Stimulated activated naive CD8-positive, alpha-beta T cell treated with anti-CD3 and anti-CD28 coated beads, Interleukin-15, amount 100 ng/mL, for 72 hours (primary cell): ENCODE data around the gene PLAAT4.

Source experiments
- ATAC-seq: fragments of 150-1000 bp; cut with Tn5 transposase; 2 replicates; pipeline ENCODE4 v1.10.0; 2021; ENCODE audit warnings: mild to moderate bottlenecking, moderate library complexity
- DNase-seq, 2 donors: peaks; one replicate each; pipeline ENCODE4 v3.0.0; 2021 to 2022
- H3K27ac Mint-ChIP-seq, 2 donors: one replicate each; pipeline ENCODE4 v1.8.0; 2022; ENCODE audit warnings: mild to moderate bottlenecking in 2 of 2, mixed read lengths in 2 of 2, moderate library complexity in 2 of 2
- H3K27me3 Mint-ChIP-seq: one replicate; pipeline ENCODE4 v1.8.0; 2022; ENCODE audit warnings: mixed read lengths
- H3K4me1 Mint-ChIP-seq: one replicate; pipeline ENCODE4 v1.8.0; 2022; ENCODE audit warnings: mild to moderate bottlenecking, mixed read lengths
- H3K4me3 Mint-ChIP-seq, 2 donors: one replicate each; pipeline ENCODE4 v1.8.0; 2022; ENCODE audit warnings: mild to moderate bottlenecking in 2 of 2, mixed read lengths in 2 of 2, moderate library complexity in 1 of 2
- H3K9me3 Mint-ChIP-seq, 2 donors: one replicate each; pipeline ENCODE4 v1.8.0; 2022; ENCODE audit warnings: mixed read lengths in 2 of 2

Gene PLAAT4, protein sequence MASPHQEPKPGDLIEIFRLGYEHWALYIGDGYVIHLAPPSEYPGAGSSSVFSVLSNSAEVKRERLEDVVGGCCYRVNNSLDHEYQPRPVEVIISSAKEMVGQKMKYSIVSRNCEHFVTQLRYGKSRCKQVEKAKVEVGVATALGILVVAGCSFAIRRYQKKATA

DNA sequence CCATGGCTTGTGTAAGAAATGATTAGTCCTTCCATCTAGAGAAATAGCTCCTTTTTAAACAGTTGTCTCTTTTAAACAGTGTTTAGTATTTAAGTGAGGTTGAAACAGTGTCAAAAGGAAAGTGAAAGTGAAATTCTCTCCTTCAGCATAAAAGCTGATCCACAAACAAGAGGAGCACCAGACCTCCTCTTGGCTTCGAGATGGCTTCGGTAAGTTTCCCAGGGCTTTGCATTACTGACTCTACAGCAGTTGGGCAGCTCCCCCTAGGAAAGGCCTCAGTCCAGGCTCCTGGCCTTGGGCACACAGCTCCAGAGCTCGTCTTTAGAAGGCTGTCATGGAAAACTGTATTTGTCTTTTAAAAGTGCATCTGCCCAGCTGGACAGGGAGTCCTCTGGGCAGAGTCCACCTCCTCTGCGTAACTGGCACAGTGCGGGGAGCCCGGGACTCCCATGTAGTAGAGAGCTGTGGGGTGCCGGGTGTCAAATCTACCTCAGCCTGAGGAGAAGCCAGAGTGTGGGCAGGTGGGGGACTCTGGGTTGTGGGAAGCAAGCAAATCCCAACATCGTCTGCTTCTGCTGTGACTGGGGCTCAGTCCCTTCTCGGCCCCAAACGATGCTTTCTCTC is at the start of gene PLAAT4:
Gene PLAAT4 (plus strand): TSS at position 140 of the 624 bp plus-strand sequence. CDS start 61 bp downstream, at position 201.
- Mint-ChIP-seq H3K9me3 (no peaks in the 10 kb centered on the region), H3K4me1 (peaks cover 84% of the 10 kb centered on the region)

DNA sequence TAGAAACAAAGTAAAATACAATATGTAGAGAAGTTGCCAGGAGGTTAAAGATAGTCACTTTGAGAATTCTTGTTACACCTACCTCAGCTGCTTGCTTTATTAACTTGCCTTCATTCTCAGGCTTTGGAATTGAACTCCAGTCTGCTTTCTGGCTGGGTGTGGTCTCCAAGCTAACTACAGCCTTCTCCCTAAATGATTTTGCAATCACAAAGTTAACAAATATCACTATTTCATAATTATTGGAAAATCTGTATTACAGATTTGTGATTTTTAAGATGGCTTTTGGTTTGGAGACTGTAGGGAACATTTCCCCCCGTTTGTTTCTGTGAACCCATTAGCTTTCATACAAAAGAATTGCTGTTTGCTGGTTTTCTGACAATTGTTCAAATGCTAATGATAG is 47.8 kb upstream of the PLAAT4 start:
- Mint-ChIP-seq H3K27me3 (peaks cover 25% of the 10 kb centered on the region), H3K4me1 (peaks cover 22% of the 10 kb centered on the region), H3K4me3 (no peak overlapping the region), H3K27ac (no peak overlapping the region), H3K9me3 (peaks cover 23 to 25% of the 10 kb centered on the region in 2 donors)
- no peak for ATAC-seq
- no peak for DNase-seq

More for the DNA sequence above, at the start of gene PLAAT4:
- peak within 1 kb of the TSS; percentile 91 to 94 for H3K27ac Mint-ChIP-seq
- peak; percentile 40 for ATAC-seq
- peak within 1 kb of the TSS; percentile 76 to 92 for H3K4me3 Mint-ChIP-seq
- DNase-seq, result peak in 1 of 2 donors; percentile 29
- H3K27me3 Mint-ChIP-seq, result no peaks in the 10 kb centered on the region

DNA sequence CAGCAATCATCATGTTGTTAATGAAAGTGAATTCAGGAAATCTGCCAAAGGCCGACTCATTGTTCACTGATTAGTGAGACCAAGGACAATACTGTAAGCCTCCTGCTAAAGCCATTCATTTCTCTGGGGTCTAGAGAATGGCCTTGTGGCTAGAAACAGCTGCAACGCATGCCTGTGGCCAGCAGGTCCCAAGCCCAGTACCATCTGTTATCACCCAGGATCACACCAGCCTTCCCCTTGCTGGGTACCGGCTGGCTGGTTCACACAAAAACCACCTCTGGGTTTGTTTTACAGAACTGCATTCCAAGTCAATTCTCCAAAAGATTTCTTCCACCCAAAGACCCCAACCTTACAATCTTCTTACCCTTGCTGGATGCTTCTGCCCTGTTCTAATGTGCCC is 46.7 kb upstream of the PLAAT4 start:
- peaks cover 22% of the 10 kb centered on the region for H3K4me1 Mint-ChIP-seq
- ATAC-seq (no peak), DNase-seq (no peak)
- no peak overlapping the region for H3K4me3 Mint-ChIP-seq
- H3K9me3 Mint-ChIP-seq, result peaks cover 13 to 14% of the 10 kb centered on the region in 2 donors
- H3K27me3 Mint-ChIP-seq, result peaks cover 25% of the 10 kb centered on the region
- H3K27ac Mint-ChIP-seq, result no peak overlapping the region

DNA sequence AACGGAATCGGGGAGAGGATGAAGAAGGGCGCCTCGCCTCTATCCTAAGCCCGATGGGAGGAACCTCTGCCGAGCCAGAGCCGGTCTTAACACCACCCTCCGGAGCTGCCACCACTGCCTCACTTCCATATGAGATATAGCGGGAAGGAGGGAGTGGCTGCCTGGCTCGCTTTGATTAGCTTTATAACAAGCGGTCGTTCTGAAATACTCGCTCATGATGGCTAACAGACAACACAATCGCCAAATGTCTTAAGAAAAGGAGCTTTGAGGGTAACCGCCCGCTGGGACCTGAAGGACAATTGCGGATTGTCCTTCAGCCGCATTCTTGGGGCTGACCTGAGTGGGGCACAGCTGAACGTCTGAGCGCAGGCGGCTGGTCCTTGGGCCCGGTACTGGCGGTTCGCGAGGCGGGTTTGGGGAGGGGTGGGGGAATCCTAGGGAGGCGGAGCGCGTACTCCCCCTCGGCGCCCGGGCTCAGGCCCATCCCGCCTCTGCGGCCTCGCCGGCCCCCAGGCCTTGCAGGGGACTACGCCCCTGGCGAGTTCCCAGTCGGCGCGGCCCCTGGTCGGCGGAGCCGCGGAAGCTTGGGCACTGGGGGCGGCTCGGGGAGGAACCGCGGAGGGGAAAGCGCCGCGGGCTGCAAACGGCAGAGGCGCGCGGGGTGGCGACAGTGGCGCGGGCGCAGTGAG is 45.9 kb upstream of the PLAAT4 start, which contains the start of gene PLAAT5:
Gene PLAAT5 (minus strand): TSS at position 617 of the 689 bp plus-strand sequence. CDS start 133 bp downstream, at position 484.
- H3K27me3 Mint-ChIP-seq, result peaks cover 31% of the 10 kb centered on the region
- H3K4me1 Mint-ChIP-seq, result peaks cover 22% of the 10 kb centered on the region
- ATAC-seq, result peak; percentile 50
- H3K9me3 Mint-ChIP-seq, result peaks cover 4 to 6% of the 10 kb centered on the region in 2 donors
- DNase-seq, result peak; percentile 17 to 20
- H3K4me3 Mint-ChIP-seq, result peak within 1 kb of the TSS; percentile 89 to 91
- H3K27ac Mint-ChIP-seq, result peak within 1 kb of the TSS in 1 of 2 donors; percentile 34

DNA sequence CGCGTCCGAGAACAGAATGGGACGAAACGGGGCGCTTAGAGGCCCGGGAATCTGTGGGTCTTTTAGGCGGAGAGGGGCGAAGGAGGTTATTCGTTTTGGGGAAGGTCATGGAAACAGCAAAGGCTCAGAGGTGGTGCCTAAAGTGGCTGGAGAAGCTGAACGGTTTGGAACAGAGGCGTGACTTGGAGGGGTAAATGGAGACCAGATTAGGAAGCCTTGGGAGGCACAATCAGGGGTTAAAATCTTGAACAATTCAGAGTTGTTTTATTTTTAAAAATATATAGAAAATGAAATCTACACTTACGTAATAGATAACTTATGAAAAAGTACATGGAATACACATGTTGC is 45.4 kb upstream of the PLAAT4 start:
- H3K4me3 Mint-ChIP-seq, result peak overlapping the region; percentile 89 to 91
- no peak for DNase-seq
- peaks cover 31% of the 10 kb centered on the region for H3K27me3 Mint-ChIP-seq
- no peak for ATAC-seq
- H3K27ac Mint-ChIP-seq, result no peak overlapping the region
- H3K4me1 Mint-ChIP-seq, result peaks cover 22% of the 10 kb centered on the region
- peaks cover 0 to under 1% of the 10 kb centered on the region in 2 donors for H3K9me3 Mint-ChIP-seq

DNA sequence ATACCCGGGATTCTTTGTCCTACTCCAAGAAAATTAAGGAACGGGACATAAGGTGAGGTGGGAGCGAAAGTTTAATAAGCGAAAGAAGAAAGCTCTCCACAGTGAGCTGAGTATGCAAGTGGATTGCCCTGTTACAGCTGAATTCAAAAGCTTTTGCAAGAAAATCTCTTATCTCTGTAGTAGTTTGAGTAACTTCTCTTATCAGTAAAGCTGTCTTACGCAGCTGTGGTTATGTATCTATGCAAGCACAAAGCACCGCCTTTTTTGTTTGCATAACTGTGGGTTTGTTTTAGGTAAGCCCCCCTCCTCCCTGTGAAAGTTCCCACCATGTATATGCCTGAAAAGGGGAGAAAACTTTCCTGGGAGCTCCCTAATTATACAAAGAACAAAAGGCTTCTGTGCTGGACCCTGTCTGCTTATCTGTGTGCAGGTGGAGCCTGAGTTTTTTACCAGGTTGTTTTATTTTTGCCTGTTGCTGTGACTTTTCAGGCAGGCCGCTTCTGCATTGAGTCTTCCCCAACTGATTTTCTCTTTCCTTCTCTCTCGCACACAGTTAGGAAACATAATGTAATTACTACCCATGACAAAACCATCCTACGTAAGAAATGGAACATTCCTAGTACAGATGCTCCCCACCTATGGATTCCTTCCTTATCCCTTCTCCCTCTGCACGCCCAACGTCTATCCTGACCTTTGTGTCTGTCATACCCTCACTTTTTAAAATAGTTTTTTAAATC is 44.8 kb upstream of the PLAAT4 start:
- ATAC-seq, result no peak
- Mint-ChIP-seq H3K27ac (no peak overlapping the region), H3K27me3 (peaks cover 32% of the 10 kb centered on the region), H3K9me3 (no peaks in the 10 kb centered on the region), H3K4me1 (peaks cover 22% of the 10 kb centered on the region), H3K4me3 (peak overlapping the region; percentile 8 to 91)
- no peak for DNase-seq

DNA sequence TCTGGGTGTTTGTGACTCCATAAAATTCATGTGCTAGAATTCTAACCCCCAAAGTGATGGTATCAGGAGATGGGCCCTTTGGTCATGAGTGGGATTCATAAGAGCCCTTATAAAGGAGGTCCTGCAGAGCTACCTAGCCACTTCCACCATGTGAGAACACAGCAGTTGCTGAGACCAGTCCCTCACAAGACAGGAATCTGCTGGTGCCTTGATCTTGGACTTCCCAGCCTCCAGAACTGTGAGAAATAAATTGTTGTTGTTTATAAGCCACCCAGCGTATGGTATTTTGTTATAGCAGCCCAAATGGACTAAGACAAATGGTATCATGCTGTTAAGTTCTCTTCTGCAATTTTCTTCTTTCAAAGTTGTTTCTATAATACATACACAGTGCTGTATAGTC is 44.2 kb upstream of the PLAAT4 start:
- ATAC-seq, result no peak
- Mint-ChIP-seq H3K4me3 (no peak overlapping the region), H3K27me3 (peaks cover 38% of the 10 kb centered on the region), H3K9me3 (no peaks in the 10 kb centered on the region), H3K4me1 (peaks cover 22% of the 10 kb centered on the region), H3K27ac (no peak overlapping the region)
- no peak for DNase-seq

DNA sequence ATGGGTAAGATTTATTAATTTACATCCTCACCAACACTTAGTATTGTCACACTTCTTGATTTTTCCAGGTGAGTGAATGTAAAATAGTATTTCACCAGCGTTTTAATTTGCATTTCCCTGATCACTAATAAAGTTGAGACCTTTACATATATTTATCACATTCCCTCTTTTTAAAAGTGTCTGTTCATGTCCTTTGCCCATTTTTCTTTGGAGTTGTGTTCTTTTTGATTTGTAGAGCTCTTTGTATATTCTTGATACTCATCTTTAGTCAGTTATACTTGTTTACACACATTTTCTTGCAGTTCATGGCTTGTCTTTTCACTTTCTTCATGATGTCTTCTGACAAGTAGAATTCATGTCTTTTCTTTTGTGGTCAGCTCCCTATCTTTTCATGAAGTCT is 43.5 kb upstream of the PLAAT4 start:
- no peak overlapping the region for H3K27ac Mint-ChIP-seq
- H3K4me1 Mint-ChIP-seq, result peaks cover 22% of the 10 kb centered on the region
- H3K27me3 Mint-ChIP-seq, result peaks cover 45% of the 10 kb centered on the region
- H3K4me3 Mint-ChIP-seq, result no peak overlapping the region
- ATAC-seq (no peak), DNase-seq (no peak)
- no peaks in the 10 kb centered on the region for H3K9me3 Mint-ChIP-seq

DNA sequence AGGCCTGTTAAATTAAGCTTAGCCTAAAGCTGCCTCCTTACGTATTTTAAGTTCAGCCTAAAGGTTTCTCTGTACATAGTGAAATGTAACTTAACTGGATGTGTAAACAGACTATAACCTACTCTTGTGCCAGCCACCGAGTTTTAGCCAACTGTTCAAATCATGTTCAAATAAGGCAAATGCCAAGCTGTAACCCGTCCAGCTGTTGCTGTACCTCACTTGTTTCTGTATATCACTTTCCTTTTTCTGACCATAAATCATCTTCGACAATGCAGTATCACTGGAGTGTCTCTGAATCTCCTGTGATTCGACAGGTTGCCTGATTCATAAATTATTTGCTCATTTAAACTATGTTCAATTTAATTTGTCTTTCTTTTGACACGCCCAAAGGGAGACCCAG is 41.6 kb upstream of the PLAAT4 start:
- Mint-ChIP-seq H3K27ac (no peak overlapping the region), H3K4me1 (peaks cover 22% of the 10 kb centered on the region), H3K27me3 (peaks cover 49% of the 10 kb centered on the region), H3K4me3 (no peak overlapping the region), H3K9me3 (peaks cover 5 to 14% of the 10 kb centered on the region in 2 donors)
- ATAC-seq (no peak), DNase-seq (no peak)

DNA sequence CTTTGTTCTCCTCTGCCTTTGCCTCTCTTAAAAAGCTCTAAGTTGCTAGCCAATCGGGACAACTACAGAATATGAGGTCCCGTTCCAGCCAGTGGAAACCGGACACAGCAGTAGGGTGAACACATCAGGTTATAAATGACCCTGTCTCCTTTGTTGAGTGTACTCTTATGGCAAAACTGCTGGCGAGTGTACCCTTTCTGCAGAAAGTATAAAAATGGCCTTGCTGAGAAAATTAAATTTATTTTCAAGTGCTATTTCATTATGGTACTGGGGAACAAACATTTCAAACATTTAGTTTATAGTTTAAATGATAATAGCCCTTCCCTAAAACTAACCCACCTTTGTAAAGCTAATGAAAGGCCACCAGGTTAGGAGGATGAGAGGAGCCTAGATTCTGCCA is 36.7 kb upstream of the PLAAT4 start:
- Mint-ChIP-seq H3K27me3 (peaks cover 25% of the 10 kb centered on the region), H3K9me3 (peaks cover 13 to 29% of the 10 kb centered on the region in 2 donors)

DNA sequence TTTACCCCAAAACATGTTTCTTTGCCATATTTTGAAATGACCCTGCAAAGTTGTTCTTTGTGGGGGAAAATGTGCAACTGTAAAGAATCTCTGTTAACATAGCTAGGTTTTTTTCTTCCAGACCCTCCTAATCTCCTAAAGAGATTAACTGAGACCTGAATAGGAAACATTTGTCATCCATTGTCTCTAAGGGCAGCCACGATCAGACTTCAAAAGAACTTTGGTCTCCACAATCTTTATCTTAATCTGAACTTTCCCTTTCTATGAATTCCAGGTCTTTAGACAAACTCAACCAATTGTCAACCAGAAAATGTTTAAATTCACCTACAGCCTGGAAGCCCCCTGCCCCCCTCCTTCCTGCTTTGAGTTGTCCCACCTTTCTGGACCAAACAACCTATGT is 35.4 kb upstream of the PLAAT4 start:
- H3K4me1 Mint-ChIP-seq, result peaks cover 13% of the 10 kb centered on the region
- H3K27ac Mint-ChIP-seq, result no peak overlapping the region
- H3K4me3 Mint-ChIP-seq, result no peak overlapping the region
- ATAC-seq (no peak), DNase-seq (no peak)
- peaks cover 13 to 29% of the 10 kb centered on the region in 2 donors for H3K9me3 Mint-ChIP-seq
- H3K27me3 Mint-ChIP-seq, result peaks cover 20% of the 10 kb centered on the region

More for the DNA sequence above, 36.7 kb upstream of the PLAAT4 start:
- Mint-ChIP-seq H3K4me1 (peaks cover 9% of the 10 kb centered on the region), H3K4me3 (no peak overlapping the region), H3K27ac (no peak overlapping the region)
- ATAC-seq, result no peak
- no peak for DNase-seq

DNA sequence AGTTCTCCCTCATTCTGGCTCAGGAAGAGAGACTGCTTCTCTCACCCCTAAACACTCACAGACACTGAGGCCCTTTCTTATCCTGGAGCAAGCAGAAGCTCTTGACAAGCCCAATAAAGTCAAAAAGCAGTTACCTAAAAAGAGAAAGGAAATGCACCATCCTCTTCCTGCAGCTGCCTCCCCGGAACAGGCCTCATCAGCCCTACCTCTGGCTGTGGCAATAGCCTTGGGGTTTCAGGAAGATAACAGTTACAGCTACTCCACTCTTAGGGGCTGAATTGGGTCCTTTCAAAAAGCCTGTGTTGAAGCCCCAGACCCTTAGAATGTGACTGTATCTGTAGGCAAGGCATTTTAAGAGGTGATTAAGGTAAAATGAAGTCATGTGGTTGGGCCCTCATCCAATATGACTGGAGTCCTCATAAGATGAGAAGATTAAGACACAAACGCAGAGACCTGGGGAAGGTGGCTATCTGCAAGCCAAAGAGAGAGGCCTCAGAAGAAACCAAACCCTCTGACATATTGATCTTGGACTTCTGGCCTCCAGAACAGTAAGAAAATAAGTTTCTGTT is 34.3 kb upstream of the PLAAT4 start:
- no peak for DNase-seq
- Mint-ChIP-seq H3K27ac (peak overlapping the region in 1 of 2 donors; percentile 5), H3K27me3 (peaks cover 24% of the 10 kb centered on the region), H3K9me3 (peaks cover 13 to 29% of the 10 kb centered on the region in 2 donors), H3K4me3 (no peak overlapping the region), H3K4me1 (peaks cover 23% of the 10 kb centered on the region)
- ATAC-seq, result no peak

DNA sequence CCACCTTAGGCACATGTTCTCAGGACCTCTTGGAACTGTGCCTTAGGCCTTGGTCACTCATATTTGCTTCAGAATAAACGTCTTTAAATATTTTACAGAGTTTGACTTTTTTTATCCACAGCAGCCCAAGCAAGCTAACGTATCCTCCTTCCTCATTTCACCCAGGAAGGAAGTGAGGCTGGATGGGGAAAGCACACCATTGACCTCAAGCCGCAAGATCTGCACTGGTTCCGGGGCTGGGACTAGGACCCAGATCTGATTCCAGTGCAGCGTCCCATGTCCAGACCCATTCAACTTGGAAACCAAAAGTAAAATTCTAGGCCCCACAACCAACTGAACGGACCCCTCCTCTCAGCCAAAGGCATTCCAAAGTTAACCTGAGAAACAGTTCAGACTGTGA is 33.1 kb upstream of the PLAAT4 start:
- Mint-ChIP-seq H3K4me1 (peaks cover 23% of the 10 kb centered on the region), H3K27ac (no peak overlapping the region), H3K9me3 (peaks cover 13 to 26% of the 10 kb centered on the region in 2 donors), H3K4me3 (no peak overlapping the region), H3K27me3 (peaks cover 13% of the 10 kb centered on the region)
- DNase-seq (no peak), ATAC-seq (no peak)

DNA sequence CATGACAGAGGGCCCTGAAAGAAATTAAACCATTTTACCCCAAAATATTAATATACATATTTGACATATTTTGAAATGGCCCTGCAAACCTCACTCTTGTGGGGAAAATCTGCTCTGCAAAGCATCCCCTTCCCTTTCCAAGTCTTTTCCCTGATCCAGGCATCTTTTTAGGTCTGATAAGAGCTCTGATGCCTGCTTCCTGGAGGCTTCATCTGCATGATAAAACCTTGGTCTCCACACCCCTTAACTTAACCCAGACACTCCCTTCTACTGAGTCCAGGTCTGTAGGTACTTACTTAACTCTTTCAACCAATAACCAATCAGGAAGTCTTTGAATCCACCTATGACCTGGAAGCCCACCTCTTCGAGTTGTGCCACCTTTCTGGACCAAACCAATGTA is 32.6 kb upstream of the PLAAT4 start:
- Mint-ChIP-seq H3K4me3 (no peak overlapping the region), H3K27ac (no peak overlapping the region), H3K27me3 (peaks cover 11% of the 10 kb centered on the region), H3K9me3 (peaks cover 13 to 23% of the 10 kb centered on the region in 2 donors), H3K4me1 (peaks cover 23% of the 10 kb centered on the region)
- DNase-seq (no peak), ATAC-seq (no peak)

DNA sequence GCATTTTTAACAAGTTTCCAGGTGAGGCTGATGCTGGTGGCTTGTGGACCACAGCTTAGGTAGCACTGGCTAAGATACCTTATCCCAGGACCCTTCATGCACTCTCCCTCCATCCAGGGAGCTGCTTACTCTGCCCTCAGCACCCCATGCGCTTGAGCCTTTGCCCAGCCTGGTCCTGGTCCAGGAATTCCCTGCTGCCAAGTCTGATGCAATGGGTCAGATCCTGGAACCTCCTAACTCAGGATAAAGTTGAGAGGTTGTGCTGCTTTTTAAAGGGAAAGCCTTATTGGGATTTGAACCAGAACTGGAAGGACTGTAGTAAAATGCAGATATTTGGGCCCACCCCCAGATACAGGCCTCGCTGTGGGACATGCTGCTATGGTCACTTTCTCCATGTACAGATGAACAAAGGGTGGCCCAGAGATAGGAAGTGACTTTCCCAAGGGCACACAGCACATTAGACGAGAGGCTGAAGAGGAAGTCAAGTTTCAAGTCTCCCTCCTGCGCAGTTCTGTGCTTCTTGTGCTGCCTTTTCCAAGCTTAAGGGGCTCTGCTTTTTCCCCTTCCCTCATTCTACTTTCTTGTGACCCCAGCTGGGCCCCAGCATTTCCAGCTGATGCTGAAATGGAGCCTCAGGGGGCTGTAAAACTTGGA is 31.5 kb upstream of the PLAAT4 start:
- H3K4me1 Mint-ChIP-seq, result peaks cover 23% of the 10 kb centered on the region
- H3K9me3 Mint-ChIP-seq, result peaks cover 7 to 14% of the 10 kb centered on the region in 2 donors
- no peak for DNase-seq
- H3K27me3 Mint-ChIP-seq, result peaks cover 11% of the 10 kb centered on the region
- no peak overlapping the region for H3K4me3 Mint-ChIP-seq
- H3K27ac Mint-ChIP-seq, result peak overlapping the region in 1 of 2 donors; percentile 29
- no peak for ATAC-seq
